Measurements from ENCODE around the gene RAB15.
"Not testable (repeated sequence)": the region's sequence is repeated elsewhere in the genome, so short reads cannot be mapped to it uniquely, and the experiment has no call there.

Gene RAB15

GRCh38 chr14:64915029-64915424 lies 57.1 kb downstream of the RAB15 start:
- Histone ChIP-seq H3K9ac (no peak overlapping the region), H3K9me3 (ENCODE audit: control insufficient read depth, low read length) (no peaks in the 10 kb centered on the region), H3K27ac (peak overlapping the region; percentile 93), H3K4me3 (ENCODE audit: low read depth, low read length) (peak overlapping the region; percentile 94), H3K36me3 (ENCODE audit: control insufficient read depth, insufficient read depth, low read length) (no peaks in the 10 kb centered on the region), H3K79me2 (peaks cover 45% of the 10 kb centered on the region), H3K27me3 (ENCODE audit: control insufficient read depth, insufficient read depth, low read length) (no peaks in the 10 kb centered on the region), H3K4me2 (ENCODE audit: low read length) (peak overlapping the region; percentile 77), H3K4me1 (peaks cover 5% of the 10 kb centered on the region), H2AFZ (peak overlapping the region; percentile 92)
- no peak for TF ChIP-seq CTCF (IDR thresholded peaks at IDR 0.05)

DNA sequence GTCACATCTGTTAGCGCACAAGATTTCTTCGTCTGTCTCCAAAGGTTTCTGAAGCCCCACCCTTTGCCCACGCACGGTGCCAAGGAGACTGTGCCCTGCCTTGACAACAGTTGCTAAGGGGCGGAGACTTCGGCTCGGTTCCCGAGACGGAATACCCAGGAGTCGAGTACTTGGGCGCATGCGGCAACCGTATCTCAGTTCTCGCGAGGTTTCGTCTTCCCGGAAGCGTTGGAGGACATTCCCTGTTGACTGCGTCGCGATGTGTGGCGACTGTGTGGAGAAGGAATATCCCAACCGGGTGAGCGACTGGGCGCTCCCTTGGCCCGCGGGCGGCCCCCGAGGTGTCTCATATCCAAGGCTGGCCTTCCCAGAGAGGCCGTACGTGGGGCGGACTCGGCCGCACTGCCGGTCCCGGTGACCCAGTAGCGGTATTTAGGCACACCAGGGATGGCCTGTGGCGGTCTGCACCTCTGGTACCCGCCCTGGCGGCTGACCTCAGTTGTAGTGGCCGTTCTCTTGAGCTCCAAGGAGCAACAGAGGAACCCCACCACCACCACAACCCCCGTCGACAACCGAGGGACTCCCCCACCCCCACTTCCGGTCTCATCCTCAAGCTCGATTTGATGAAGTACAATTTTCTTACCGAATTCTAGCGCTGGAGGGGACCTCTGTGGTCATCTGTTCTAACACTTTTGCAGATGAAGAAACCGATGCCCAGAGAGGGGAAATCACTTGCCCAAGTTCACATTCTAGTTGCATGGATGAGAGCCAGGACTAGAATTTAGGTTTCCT lies 57.7 kb downstream of the RAB15 start, which contains the start of gene CHURC1:
TSS of gene CHURC1 (plus strand) at position 219 of the 792 bp plus-strand sequence. CDS start at position 260, 41 bp downstream.
- peak within 1 kb of the TSS; percentile 77 for H3K4me2 ChIP-seq (ENCODE audit: low read length)
- no peaks in the 10 kb centered on the region for H3K27me3 ChIP-seq (ENCODE audit: control insufficient read depth, insufficient read depth, low read length)
- H3K4me3 ChIP-seq (ENCODE audit: low read depth, low read length): peak within 1 kb of the TSS; percentile 94
- H3K27ac ChIP-seq: peak within 1 kb of the TSS; percentile 93
- H3K79me2 ChIP-seq: peaks cover 43% of the 10 kb centered on the region
- H3K9ac ChIP-seq: peak within 1 kb of the TSS; percentile 81
- peak within 1 kb of the TSS; percentile 92 for H2AFZ ChIP-seq
- no peaks in the 10 kb centered on the region for H3K9me3 ChIP-seq (ENCODE audit: control insufficient read depth, low read length)
- no peaks in the 10 kb centered on the region for H3K36me3 ChIP-seq (ENCODE audit: control insufficient read depth, insufficient read depth, low read length)
- peaks cover 5% of the 10 kb centered on the region for H3K4me1 ChIP-seq
- no peak for TF ChIP-seq CTCF (IDR thresholded peaks at IDR 0.05)

GRCh38 chr14:64913477-64913876 lies 58.7 kb downstream of the RAB15 start:
- Histone ChIP-seq H3K4me3 (ENCODE audit: low read depth, low read length) (peak overlapping the region; percentile 94), H2AFZ (peak overlapping the region; percentile 92), H3K27ac (peak overlapping the region; percentile 93), H3K79me2 (peaks cover 37% of the 10 kb centered on the region), H3K4me2 (ENCODE audit: low read length) (peak overlapping the region; percentile 77)
- not testable (repeated sequence) for H3K36me3 ChIP-seq (ENCODE audit: control insufficient read depth, insufficient read depth, low read length); H3K4me1 ChIP-seq; H3K9ac ChIP-seq; H3K9me3 ChIP-seq (ENCODE audit: control insufficient read depth, low read length); H3K27me3 ChIP-seq (ENCODE audit: control insufficient read depth, insufficient read depth, low read length)

- no peak overlapping the region for H3K27ac ChIP-seq
- no peaks in the 10 kb centered on the region for H3K9me3 ChIP-seq (ENCODE audit: control insufficient read depth, low read length)
- no peaks in the 10 kb centered on the region for H3K36me3 ChIP-seq (ENCODE audit: control insufficient read depth, insufficient read depth, low read length)
- peak overlapping the region; percentile 11 for H2AFZ ChIP-seq
- peaks cover 5% of the 10 kb centered on the region for H3K4me1 ChIP-seq
- H3K9ac ChIP-seq: no peak overlapping the region
- TF ChIP-seq CTCF (IDR thresholded peaks at IDR 0.05): no peak
- peaks cover 28% of the 10 kb centered on the region for H3K79me2 ChIP-seq
- no peaks in the 10 kb centered on the region for H3K27me3 ChIP-seq (ENCODE audit: control insufficient read depth, insufficient read depth, low read length)
- H3K4me3 ChIP-seq (ENCODE audit: low read depth, low read length): no peak overlapping the region
- no peak overlapping the region for H3K4me2 ChIP-seq (ENCODE audit: low read length)
Observed at GRCh38 chr14:64912261-64912660, 59.9 kb downstream of the RAB15 start.

GRCh38 chr14:64910847-64911495 lies 61.2 kb downstream of the RAB15 start:
- H3K27me3 ChIP-seq (ENCODE audit: control insufficient read depth, insufficient read depth, low read length): no peaks in the 10 kb centered on the region
- H3K9me3 ChIP-seq (ENCODE audit: control insufficient read depth, low read length): no peaks in the 10 kb centered on the region
- H3K79me2 ChIP-seq: peaks cover 17% of the 10 kb centered on the region
- peak; percentile 56 for TF ChIP-seq CTCF (IDR thresholded peaks at IDR 0.05)
- H3K4me2 ChIP-seq (ENCODE audit: low read length): no peak overlapping the region
- no peak overlapping the region for H3K27ac ChIP-seq
- no peaks in the 10 kb centered on the region for H3K36me3 ChIP-seq (ENCODE audit: control insufficient read depth, insufficient read depth, low read length)
- H3K4me1 ChIP-seq: peaks cover 5% of the 10 kb centered on the region
- no peak overlapping the region for H3K9ac ChIP-seq
- H2AFZ ChIP-seq: no peak overlapping the region
- no peak overlapping the region for H3K4me3 ChIP-seq (ENCODE audit: low read depth, low read length)

All from parathyroid adenoma (tissue), 2 donors.